OCI-LY7 (cell line): ENCODE results near the gene SERHL2.
"Not testable (repeated sequence)": the region's sequence is repeated elsewhere in the genome, so short reads cannot be mapped to it uniquely, and the experiment has no call there.

Experiments
- EZH2phosphoT487 ChIP-seq: fragments of 200-600 bp; sonication (generic); IDR thresholded peaks from 2 replicates; pipeline ENCODE4 v1.6.1; 2018; ENCODE audit warnings: low read depth, borderline replicate concordance, mild to moderate bottlenecking, mixed run types, antibody characterized with exemption, low read length, moderate library complexity, mixed read lengths
- TF ChIP-seq, protein P1 (sequence below): fragments of 200-600 bp; sonication (generic); conservative IDR thresholded peaks from 2 replicates; pipeline ENCODE4 v1.5.1; 2014; ENCODE audit warnings: mild to moderate bottlenecking, antibody characterized with exemption, low read length, moderate library complexity, mixed read lengths

GRCh38 chr22:42580040-42580439, 26.3 kb downstream of the SERHL2 start:
- TF ChIP-seq, protein P1, sequence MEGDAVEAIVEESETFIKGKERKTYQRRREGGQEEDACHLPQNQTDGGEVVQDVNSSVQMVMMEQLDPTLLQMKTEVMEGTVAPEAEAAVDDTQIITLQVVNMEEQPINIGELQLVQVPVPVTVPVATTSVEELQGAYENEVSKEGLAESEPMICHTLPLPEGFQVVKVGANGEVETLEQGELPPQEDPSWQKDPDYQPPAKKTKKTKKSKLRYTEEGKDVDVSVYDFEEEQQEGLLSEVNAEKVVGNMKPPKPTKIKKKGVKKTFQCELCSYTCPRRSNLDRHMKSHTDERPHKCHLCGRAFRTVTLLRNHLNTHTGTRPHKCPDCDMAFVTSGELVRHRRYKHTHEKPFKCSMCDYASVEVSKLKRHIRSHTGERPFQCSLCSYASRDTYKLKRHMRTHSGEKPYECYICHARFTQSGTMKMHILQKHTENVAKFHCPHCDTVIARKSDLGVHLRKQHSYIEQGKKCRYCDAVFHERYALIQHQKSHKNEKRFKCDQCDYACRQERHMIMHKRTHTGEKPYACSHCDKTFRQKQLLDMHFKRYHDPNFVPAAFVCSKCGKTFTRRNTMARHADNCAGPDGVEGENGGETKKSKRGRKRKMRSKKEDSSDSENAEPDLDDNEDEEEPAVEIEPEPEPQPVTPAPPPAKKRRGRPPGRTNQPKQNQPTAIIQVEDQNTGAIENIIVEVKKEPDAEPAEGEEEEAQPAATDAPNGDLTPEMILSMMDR = not testable (repeated sequence)
- not testable (repeated sequence) for TF ChIP-seq EZH2phosphoT487
